Left cardiac atrium (tissue), 4 donors: ENCODE measurements around the gene GPR161. TPM values are rescaled to one million over a fixed set of nuclear protein-coding genes. Genes with fewer than 3 reads are reported as not detected.
"Not testable (repeated sequence)": the region's sequence is repeated elsewhere in the genome, so short reads cannot be mapped to it uniquely, and the experiment has no call there.

Experiments used
- ATAC-seq, 2 donors: fragments of 200-7000 bp; cut with Tn5 transposase; one replicate each; pipeline ENCODE4 v1.9.1; 2020; ENCODE audit warnings: mild to moderate bottlenecking in 2 of 2, moderate library complexity in 2 of 2
- DNase-seq: peaks from one replicate; pipeline ENCODE4 v3.0.0-alpha.2; 2020
- intact Hi-C, 2 donors: fragments of 100-400 bp; cut with DNase I; formaldehyde crosslinking; loops; one replicate each; pipeline versions ENCODE4 v1.14.1 to v1.15.1; 2022 to 2023
- long read RNA-seq: library from polyadenylated mRNA; unstranded; transcript quantifications from one replicate; pipeline ENCODE4 v2.0.0, GENCODE V29; 2021
- total RNA-seq, 2 donors: library from RNA; stranded (reverse); fragmentation: NEBNext Ultra II Directional; extraction: Animal tissue kit (Norgen Biotek cat#: 25700); gene quantifications; one replicate each; pipeline ENCODE4 v1.2.1, GENCODE V29; 2021
- donor health status: DM: no; HTN: yes; CAD: no.
- donor health status: DM: no; HTN: yes; CAD: no; lungs with severe emphysema.
- donor health status: DM: yes; HTN: yes; CAD: no.
- donor health status: Dilated cardiomyopathy.

Gene GPR161, protein sequence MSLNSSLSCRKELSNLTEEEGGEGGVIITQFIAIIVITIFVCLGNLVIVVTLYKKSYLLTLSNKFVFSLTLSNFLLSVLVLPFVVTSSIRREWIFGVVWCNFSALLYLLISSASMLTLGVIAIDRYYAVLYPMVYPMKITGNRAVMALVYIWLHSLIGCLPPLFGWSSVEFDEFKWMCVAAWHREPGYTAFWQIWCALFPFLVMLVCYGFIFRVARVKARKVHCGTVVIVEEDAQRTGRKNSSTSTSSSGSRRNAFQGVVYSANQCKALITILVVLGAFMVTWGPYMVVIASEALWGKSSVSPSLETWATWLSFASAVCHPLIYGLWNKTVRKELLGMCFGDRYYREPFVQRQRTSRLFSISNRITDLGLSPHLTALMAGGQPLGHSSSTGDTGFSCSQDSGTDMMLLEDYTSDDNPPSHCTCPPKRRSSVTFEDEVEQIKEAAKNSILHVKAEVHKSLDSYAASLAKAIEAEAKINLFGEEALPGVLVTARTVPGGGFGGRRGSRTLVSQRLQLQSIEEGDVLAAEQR
- 1 to 10 TPM; 4.8 to 6.0 TPM for total RNA-seq
- long read RNA-seq, partial matches to known transcripts = 2 of 2 reads
- long read RNA-seq, other reads (novel, unspliced or antisense) = 0 of 2 reads

- DNase-seq (peak; percentile 60), ATAC-seq (peak; percentile 70 to 77)
- intact Hi-C loops = no loop called here
Measured at GRCh38 chr1:168136709-168137514, at the start of gene GPR161. GPR161 (minus strand) TSS chr1:168136930; CDS start chr1:168104850, 32,080 bp downstream.

DNA sequence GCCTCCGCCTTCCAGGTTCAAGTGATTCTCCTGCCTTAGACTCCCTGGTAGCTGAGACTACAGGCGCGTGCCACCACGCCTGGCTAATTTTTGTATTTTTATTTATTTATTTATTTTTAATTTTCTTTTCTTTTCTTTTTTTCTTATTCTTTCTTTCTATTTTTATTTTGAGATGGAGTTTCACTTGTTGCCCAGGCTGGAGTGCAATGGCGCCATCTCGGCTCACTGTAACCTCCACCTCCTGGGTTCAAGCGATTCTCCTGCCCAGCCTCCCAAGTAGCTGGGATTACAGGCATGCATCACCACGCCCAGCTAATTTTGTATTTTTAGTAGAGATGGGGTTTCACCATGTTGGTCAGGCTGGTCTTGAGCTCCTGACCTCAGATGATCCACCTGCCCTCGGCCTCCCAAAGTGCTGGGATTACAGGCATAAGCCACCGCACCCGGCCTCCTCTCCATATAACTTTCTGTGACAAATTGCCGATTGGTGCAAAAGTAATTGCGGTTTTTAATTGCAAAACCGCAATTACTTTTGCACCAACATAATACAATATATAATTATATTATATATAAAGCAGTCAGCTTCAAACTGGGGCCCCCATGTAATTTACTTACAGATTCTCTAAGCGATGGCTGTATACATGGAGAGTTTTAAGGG lies 44.5 kb upstream of the GPR161 start:
- intact Hi-C loops, ATAC-seq, DNase-seq: not testable (repeated sequence)

DNA sequence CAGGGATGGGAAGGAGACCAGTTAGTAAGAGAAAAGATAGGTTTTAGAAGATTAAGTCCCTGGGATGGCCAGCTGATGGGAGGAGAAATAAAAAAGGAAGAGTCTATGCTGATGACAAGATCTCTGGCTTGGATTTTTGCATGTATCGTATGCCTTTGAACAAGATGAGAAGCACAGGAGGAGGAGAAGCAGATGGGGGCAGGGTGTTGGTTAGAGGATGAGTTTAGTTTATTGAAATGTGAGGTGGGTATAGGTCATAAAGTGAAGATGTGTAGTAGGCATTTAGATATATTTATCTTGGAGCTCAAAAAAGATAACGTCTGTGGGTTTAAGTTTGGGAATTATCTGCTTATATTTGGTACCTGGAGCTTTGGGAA lies 43.4 kb upstream of the GPR161 start:
- intact Hi-C loops = no loop called here
- ATAC-seq (no peak), DNase-seq (no peak)

GRCh38 chr1:168179438-168180147 lies 42.9 kb upstream of the GPR161 start:
- DNase-seq (no peak), ATAC-seq (peak in 1 of 2 donors; percentile 6)
- intact Hi-C loops = loop anchor here in 1 of 2 donors (2.0 kb wide), 1 partner anchor 49 kb away; no protein-coding TSS in a partner anchor

- ATAC-seq = peak; percentile 97 to 98
- intact Hi-C loops = loop anchor here in 1 of 2 donors (2.0 kb wide), 1 partner anchor 50 kb away; no protein-coding TSS in a partner anchor
Measured at GRCh38 chr1:168178638-168179437, 42.1 kb upstream of the GPR161 start, which contains the start of gene TIPRL. TIPRL (plus strand) TSS chr1:168178962; CDS start chr1:168179078, 116 bp downstream.

GRCh38 chr1:168178227-168178637 lies 41.5 kb upstream of the GPR161 start:
- no peak for DNase-seq
- peak in 1 of 2 donors; percentile 1 for ATAC-seq
- intact Hi-C loops = loop anchor here in 1 of 2 donors (2.0 kb wide), 1 partner anchor 51 kb away; no protein-coding TSS in a partner anchor

More at GRCh38 chr1:168178638-168179437, 42.1 kb upstream of the GPR161 start, which contains the start of gene TIPRL:
- peak; percentile 97 for DNase-seq

DNA sequence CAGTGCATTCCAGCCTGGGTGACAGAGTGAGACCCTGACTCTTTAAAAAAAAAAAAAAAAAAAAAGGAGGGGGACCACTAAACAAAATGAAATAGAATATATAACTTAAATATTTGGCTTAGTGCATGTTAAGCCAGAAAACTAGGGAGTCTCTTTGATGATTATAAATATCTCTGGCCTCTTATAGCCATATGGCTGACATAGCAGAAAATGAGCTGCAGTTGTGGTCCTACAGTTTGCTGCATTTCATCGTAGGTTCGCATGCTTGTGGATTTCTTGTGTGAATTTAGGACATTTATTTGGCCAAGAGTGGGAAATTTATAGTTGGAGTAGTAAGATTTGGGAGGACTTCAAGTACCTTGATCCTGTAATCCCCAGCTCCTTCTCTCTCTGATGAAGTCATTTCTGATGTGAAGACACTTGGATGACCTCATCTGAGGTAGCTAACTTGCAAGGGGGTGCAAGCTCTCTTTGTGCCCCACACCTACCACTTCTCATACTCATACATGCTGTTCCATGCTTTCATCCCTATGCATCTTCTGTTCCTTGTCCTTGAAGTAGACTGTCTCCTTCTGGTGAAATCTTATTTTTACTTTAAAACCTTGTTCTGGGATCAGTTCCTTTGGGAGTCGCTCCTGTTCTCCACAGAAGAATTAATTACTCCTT lies 35.7 kb upstream of the GPR161 start:
- ATAC-seq (no peak), DNase-seq (no peak)
- intact Hi-C loops = no loop called here

- intact Hi-C loops = no loop called here
- no peak for DNase-seq
- ATAC-seq = no peak
Measured at GRCh38 chr1:168170564-168171508, 34.1 kb upstream of the GPR161 start.

DNA sequence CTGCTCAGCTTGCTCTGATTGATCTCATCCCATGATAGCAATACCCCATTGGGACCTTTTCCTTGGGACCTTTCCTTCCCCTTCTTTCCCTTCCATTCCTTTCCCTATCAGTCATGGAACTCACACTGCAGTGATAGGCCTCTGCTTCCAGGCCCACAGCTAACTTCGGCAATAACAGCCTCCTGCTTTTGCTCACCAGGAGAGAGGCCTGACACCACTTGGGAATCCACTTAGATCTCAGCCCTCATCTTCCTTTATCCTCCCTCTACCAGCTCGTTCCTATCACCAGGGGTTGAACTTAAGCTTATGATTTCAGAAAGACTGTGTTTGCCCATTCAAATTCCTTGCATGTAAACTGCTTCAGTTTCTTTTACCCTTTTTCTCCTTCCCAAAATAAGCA lies 31.1 kb upstream of the GPR161 start:
- DNase-seq (no peak), ATAC-seq (no peak)
- intact Hi-C loops = no loop called here

- DNase-seq (no peak), ATAC-seq (no peak)
- intact Hi-C loops = no loop called here
Measured at GRCh38 chr1:168164771-168165170, 28.0 kb upstream of the GPR161 start.

- intact Hi-C loops = no loop called here
- DNase-seq (no peak), ATAC-seq (no peak)
Measured at GRCh38 chr1:168163670-168164069, 26.9 kb upstream of the GPR161 start.

- intact Hi-C loops = no loop called here
- ATAC-seq (no peak), DNase-seq (no peak)
Measured at GRCh38 chr1:168161459-168161858, 24.7 kb upstream of the GPR161 start.

GRCh38 chr1:168159979-168160378 lies 23.2 kb upstream of the GPR161 start:
- intact Hi-C loops = no loop called here
- ATAC-seq = no peak
- DNase-seq = no peak

DNA sequence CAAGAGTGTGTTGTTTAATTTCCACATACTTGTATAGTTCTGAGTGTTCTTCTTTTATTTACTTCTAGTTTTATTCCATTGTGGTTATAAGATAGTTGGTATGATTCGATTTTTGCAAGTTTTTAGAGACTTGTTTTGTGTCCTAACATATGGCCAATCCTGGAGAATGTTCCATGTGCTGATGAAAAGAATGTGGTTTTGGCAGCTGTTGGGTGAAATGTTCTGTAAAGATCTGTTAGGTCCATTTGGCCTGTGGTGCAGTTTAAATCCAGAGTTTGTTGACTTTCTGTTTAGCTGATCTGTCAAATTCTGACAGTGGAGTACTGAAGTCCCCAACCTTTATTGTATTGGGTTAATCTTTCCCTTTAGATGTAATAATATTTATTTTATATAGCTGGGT lies 22.5 kb upstream of the GPR161 start:
- ATAC-seq (no peak), DNase-seq (no peak)
- intact Hi-C loops = no loop called here

DNA sequence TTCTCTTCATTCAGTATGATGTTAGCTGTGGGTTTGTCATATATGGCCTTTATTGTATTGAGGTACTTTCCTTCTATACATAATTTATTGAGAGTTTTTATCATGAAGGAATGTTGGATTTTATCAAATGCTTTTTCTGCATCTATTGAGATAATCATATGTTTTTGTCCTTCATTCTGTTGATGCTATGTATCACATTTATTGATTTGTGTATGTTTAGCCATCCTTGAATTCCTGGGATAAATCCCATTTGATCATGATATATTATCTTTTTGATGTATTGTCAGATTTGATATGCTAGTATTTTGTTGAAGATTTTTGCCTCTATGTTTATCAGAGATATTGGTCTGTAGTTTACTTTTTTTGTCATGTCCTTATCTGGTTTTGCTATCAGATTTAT lies 20.9 kb upstream of the GPR161 start:
- intact Hi-C loops = no loop called here
- DNase-seq (no peak), ATAC-seq (no peak)

DNA sequence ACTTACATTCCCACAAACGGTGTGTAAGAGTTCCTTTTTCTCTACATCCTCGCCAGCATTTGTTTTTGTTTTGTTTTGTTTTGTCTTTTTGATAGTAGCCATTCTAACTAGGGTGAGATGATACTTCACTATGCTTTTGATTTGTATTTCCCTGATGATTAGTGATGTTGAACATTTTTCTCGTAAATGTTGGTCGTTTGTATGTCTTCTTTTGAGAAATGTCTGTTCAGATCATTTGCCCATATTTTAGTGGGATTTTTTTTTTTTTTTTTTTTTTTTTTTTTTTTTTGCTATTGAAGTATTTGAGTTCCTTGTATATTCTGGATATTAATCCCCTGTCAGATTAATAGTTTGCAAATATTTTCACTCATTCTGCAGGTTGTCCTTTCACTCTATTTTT lies 19.2 kb upstream of the GPR161 start:
- ATAC-seq (no peak), DNase-seq (no peak)
- intact Hi-C loops = no loop called here
